ENCODE measurements around the gene AGPAT3. TPM values are rescaled to one million over a fixed set of nuclear protein-coding genes. Genes with fewer than 3 reads are reported as not detected.
A peak's percentile ranks its signal among the peaks of the same experiment; 100 is the strongest.

AGPAT3 gene
- total RNA-seq, 1 donor: 47.4 TPM

- Histone ChIP-seq H2AFZ (ENCODE audit: low read length) (no peak overlapping the region), H3K36me3 (ENCODE audit: insufficient read depth, low read length) (no peaks in the 10 kb centered on the region), H3K27ac (ENCODE audit: low read depth, low read length) (no peak overlapping the region)
Observed at GRCh38 chr21:43824333-43825241, 40.4 kb upstream of the AGPAT3 start.

GRCh38 chr21:43825242-43825935, 39.6 kb upstream of the AGPAT3 start:
- H2AFZ ChIP-seq (ENCODE audit: low read length): no peak overlapping the region

More at GRCh38 chr21:43824333-43825241, 40.4 kb upstream of the AGPAT3 start:
- no peak for TF ChIP-seq CTCF (IDR thresholded peaks at IDR 0.05; ENCODE audit: extremely low read depth, low read depth, low read length)
- H3K79me2 ChIP-seq (ENCODE audit: insufficient read depth, low read length): no peaks in the 10 kb centered on the region
- peak overlapping the region; percentile 12 for H3K4me2 ChIP-seq (ENCODE audit: insufficient read depth, low read length)
- peaks cover 9% of the 10 kb centered on the region for H3K4me1 ChIP-seq (ENCODE audit: insufficient read depth, low read length)
- no peaks in the 10 kb centered on the region for H3K9me3 ChIP-seq (ENCODE audit: low read depth, low read length)
- H4K20me1 ChIP-seq (ENCODE audit: insufficient read depth, low read length): no peaks in the 10 kb centered on the region
- DNase-seq (ENCODE audit: insufficient read length, low spot score, missing footprints): peak; percentile 97
- H3K27me3 ChIP-seq (ENCODE audit: insufficient read depth, low read length): no peaks in the 10 kb centered on the region
- H3K4me3 ChIP-seq (ENCODE audit: insufficient read depth, low read length): no peak overlapping the region

GRCh38 chr21:43825936-43826622, 38.9 kb upstream of the AGPAT3 start:
- Histone ChIP-seq H3K4me1 (ENCODE audit: insufficient read depth, low read length) (peaks cover 9% of the 10 kb centered on the region), H3K4me3 (ENCODE audit: insufficient read depth, low read length) (no peak overlapping the region), H4K20me1 (ENCODE audit: insufficient read depth, low read length) (no peaks in the 10 kb centered on the region), H3K27ac (ENCODE audit: low read depth, low read length) (no peak overlapping the region), H3K9me3 (ENCODE audit: low read depth, low read length) (no peaks in the 10 kb centered on the region), H3K4me2 (ENCODE audit: insufficient read depth, low read length) (no peak overlapping the region), H3K36me3 (ENCODE audit: insufficient read depth, low read length) (no peaks in the 10 kb centered on the region), H2AFZ (ENCODE audit: low read length) (no peak overlapping the region), H3K79me2 (ENCODE audit: insufficient read depth, low read length) (no peaks in the 10 kb centered on the region), H3K27me3 (ENCODE audit: insufficient read depth, low read length) (peaks cover 9% of the 10 kb centered on the region)
- DNase-seq (ENCODE audit: insufficient read length, low spot score, missing footprints): peak; percentile 73
- peak; percentile 28 for TF ChIP-seq CTCF (IDR thresholded peaks at IDR 0.05; ENCODE audit: extremely low read depth, low read depth, low read length)

More at GRCh38 chr21:43825242-43825935, 39.6 kb upstream of the AGPAT3 start:
- Histone ChIP-seq H3K9me3 (ENCODE audit: low read depth, low read length) (no peaks in the 10 kb centered on the region), H3K4me1 (ENCODE audit: insufficient read depth, low read length) (peaks cover 9% of the 10 kb centered on the region), H3K4me2 (ENCODE audit: insufficient read depth, low read length) (no peak overlapping the region), H4K20me1 (ENCODE audit: insufficient read depth, low read length) (no peaks in the 10 kb centered on the region), H3K36me3 (ENCODE audit: insufficient read depth, low read length) (no peaks in the 10 kb centered on the region), H3K27ac (ENCODE audit: low read depth, low read length) (no peak overlapping the region), H3K27me3 (ENCODE audit: insufficient read depth, low read length) (peaks cover 4% of the 10 kb centered on the region), H3K79me2 (ENCODE audit: insufficient read depth, low read length) (no peaks in the 10 kb centered on the region), H3K4me3 (ENCODE audit: insufficient read depth, low read length) (no peak overlapping the region)
- DNase-seq (ENCODE audit: insufficient read length, low spot score, missing footprints): peak; percentile 37
- TF ChIP-seq CTCF (IDR thresholded peaks at IDR 0.05; ENCODE audit: extremely low read depth, low read depth, low read length): no peak

All from osteoblast (primary cell).